ENCODE data around the gene AKAP10.
"Not testable (repeated sequence)": the region's sequence is repeated elsewhere in the genome, so short reads cannot be mapped to it uniquely, and the experiment has no call there.

AKAP10 gene, protein sequence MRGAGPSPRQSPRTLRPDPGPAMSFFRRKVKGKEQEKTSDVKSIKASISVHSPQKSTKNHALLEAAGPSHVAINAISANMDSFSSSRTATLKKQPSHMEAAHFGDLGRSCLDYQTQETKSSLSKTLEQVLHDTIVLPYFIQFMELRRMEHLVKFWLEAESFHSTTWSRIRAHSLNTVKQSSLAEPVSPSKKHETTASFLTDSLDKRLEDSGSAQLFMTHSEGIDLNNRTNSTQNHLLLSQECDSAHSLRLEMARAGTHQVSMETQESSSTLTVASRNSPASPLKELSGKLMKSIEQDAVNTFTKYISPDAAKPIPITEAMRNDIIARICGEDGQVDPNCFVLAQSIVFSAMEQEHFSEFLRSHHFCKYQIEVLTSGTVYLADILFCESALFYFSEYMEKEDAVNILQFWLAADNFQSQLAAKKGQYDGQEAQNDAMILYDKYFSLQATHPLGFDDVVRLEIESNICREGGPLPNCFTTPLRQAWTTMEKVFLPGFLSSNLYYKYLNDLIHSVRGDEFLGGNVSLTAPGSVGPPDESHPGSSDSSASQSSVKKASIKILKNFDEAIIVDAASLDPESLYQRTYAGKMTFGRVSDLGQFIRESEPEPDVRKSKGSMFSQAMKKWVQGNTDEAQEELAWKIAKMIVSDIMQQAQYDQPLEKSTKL

DNA sequence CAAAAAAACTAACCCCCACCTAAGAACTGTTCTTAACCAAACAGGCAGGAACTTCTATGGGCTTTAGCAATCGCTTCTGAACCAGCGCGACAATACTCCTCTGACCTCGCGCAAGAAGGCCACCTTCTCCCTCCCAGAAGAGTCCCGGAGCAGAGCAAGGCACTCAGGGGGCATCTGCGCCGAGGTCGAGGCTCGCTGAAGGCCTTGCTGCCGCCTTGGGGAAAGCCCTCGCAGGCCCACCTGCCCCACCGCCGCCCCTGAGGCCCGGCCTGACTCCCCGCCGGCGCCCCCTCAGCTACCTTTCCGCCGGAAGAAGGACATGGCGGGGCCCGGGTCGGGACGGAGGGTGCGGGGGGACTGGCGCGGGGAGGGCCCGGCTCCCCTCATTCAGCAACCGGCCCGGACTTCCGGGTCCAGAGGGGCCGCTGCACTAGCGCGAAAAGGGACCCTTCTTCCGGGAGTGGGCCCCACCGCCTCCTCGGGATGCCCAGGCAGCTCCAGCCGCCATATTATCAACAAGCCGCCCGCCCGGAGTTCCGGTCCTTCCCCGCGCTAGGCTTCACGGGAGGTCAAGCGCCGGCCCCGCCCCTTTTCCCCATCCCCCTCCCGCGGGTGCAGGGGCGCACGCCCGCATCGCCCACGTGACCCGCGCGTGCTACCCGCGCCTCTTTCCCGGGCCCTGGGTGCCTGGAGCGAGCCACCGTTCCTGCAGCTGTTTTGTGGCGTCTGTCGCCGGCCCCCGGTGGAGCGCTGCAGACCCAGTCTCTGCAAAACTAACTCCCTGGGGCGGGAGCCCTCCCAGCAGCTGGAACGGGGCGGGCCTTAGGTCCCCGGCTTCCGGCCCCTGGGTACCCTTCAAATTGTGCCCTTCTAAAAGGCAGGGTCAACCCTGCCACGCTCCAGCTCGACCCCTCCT, at the start of gene AKAP10:
AKAP10 (minus strand) TSS at position 536 of the 916 bp plus-strand sequence; CDS start at position 387, 149 bp downstream.
- peak; percentile 73 for DNase-seq (ENCODE audit: low read depth)

DNA sequence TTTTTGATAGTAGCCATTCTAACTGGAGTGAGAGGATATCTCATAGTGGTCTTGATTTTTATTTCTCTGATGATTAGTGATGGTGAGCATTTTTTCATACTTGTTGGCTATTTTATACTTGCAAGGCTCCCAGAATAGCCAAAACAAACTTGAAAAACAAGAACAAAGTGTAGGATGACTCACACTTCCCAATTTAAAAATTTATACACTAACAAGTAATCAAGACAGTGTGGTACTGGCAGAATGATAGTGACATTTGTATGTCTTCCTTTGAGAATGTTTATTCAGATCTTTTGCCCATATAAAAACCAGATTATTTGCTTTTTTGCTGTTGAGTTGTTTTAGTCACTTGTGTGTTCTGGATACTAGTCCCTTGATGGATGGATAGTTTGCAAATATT, 49.3 kb upstream of the AKAP10 start:
- DNase-seq (ENCODE audit: low read depth), result no peak

DNA sequence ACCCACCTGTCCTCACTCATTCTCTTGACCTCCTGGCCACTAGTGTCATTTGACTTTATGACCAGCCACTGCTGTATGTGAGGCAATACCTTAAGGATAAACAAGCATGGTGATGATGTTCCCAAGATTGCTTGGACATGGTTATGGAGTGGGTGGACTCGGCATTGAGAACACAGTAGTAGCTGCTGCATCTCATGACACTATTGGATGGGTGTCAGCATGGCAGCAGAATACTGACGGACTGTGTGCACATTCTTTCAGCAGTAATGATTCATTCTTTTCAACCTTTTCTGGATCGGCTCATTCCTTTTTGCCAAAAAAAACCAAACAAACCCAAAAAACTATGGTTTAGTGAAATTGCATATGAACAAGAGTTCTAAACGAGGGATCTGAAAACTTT, 45.1 kb upstream of the AKAP10 start:
- DNase-seq (ENCODE audit: low read depth), result no peak

DNA sequence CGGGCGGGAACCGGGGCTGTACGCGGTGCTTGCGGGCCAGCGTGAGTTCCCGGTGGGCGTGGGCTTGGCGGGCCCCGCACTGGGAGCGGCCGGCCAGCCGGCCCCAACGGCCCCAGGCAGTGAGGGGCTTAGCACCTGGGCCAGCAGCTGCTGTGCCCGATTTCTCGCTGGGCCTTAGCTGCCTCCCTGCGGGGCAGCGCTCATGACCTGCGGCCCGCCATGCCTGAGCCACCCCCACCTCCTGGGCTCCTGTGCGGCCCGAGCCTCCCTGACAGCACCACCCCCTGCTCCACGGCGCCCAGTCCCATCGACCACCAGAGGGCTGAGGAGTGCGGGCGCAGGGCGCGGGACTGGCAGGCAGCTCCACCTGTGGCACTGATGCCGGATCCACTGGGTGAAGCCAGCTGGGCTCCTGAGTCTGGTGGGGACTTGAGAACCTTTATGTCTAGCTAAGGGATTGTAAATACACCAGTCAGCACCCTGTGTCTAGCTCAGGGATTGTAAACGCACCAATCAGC, 38.9 kb upstream of the AKAP10 start:
- not testable (repeated sequence) for DNase-seq (ENCODE audit: low read depth)

DNA sequence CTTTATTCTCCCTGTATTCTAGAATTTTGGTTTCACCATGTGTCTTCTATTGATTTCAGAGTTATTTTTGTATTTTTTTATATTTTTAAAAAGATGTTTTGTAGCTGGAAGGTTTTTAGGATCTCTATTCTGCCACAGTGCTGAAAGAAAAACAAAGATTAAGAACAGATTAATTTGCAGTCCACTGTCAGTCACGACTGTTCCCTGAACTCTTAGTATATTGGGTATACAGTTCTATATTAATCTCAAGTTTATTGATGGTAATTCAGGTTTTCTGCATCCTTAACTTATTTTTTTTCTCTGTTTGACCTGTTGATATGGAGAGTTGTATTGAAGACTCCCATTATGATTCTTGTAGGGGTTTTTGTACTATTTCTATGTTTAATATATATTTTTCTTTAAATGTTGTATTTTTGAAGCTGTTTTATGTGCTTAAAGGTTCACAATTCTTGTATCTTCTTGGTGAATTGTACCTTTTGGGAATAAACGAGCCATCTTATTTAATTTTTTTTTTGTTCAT, 34.4 kb upstream of the AKAP10 start:
- DNase-seq (ENCODE audit: low read depth), result no peak

DNA sequence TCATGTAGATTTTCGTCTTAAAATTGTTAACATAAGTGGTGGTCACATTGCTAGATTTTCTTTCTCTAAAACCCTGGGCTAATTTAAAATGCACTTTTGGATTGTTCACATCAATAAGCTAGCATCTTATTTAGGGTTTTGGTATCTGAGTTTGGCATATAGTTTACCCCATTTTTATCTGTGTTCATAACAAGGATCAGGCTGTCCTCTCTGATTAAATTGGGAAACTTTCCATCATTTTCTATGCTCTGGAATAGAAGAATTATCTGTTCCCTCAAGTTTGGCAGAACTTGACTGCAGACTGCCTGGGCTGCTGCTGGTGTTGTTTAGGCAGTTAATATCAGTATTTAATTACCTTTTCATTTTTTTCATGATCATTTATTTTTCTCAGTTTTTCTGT, 33.3 kb upstream of the AKAP10 start:
- DNase-seq (ENCODE audit: low read depth), result no peak

DNA sequence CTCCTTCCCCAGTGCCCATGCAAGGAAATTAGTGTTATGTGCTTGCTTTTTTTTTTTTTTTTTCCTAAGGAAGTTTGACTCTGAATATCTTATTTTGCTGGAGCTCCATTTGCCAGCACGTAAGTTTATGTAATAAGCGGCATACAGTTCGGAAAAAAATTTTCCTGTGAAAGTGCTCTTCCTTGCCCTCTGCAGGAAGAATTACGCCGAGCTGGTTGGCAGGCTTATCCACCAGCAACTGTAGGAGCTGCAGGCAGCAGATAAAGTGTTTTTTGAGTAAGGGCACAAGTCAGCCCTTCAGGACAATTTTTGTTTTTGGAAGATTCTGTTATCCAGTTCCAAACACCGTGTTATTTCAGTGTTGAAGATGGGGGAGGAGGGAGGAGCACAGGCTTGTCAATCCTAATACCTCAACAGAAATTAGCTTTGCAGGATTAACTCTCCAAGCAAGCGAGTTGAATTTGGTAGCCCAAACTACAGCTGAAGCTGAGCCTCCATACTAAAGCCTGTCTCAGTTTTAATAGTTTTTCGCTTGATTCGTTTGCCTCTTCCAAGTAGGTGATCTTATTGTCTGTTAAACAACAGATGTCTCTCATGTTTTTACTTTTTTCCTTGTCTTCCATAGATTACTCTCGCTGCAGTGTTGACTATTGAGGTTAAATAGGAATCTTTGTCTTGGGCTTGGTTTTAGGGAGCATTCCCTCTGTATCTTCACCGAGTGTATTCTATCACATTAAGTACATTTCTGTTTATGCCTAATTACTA, 32.7 kb upstream of the AKAP10 start:
- DNase-seq (ENCODE audit: low read depth), result peak; percentile 62

DNA sequence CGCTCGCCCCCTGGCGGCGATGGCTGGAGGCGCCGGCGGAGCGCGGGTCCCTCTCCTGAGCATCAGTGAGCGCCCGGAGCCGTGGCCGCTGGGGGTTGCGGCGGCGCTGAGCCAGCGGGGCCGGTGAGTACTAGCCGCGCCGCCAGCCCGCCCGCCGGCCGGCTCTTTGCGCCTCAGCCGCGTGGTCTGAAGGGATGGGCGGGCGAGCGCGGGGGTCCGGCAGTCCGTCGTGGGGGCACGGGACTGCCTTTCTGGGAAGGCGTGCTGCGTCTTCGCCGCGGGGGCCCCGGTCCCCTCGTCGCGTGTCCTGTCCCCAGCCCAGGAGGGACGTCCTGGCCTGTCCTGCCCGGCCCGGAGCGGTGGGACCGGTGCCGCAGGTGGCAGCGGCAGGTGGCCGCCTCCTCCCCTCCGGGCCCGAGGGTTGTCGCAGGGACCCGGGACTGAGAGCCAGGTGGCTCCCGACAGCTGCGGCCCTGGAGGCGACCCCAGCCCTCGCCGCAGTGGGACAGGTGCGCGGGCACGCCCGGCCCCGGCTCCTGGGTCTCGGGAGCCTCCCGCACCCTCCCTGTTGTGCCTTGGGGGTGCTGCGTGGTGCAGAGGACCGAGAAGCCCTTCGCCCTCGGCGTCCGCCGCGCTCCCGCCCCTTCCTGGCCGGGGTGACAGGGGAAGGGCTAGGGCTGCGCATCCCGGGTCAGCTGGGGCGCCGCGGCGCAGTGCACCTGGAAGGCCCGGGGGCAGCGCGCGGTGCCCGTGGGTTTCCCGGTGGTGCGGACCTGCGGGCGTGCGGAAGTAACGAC, 31.9 kb upstream of the AKAP10 start, which contains the start of gene SPECC1:
SPECC1 (plus strand) TSS at position 58 of the 797 bp plus-strand sequence. CDS start 87,293 bp downstream, outside the sequence.
- no peak for DNase-seq (ENCODE audit: low read depth)

DNA sequence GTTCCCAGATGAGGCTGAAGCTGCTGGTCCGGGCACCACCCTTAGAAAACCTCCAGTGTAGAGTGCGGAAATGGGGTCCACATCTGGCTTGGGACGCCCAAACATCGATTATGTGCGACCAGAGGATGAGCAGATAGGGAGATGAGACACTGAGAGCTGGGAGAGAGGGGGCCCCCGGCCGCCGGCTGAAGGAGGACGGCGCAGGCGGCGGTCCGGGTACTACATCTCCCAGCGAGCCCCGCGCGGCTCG, 31.3 kb upstream of the AKAP10 start:
- DNase-seq (ENCODE audit: low read depth), result peak; percentile 30

DNA sequence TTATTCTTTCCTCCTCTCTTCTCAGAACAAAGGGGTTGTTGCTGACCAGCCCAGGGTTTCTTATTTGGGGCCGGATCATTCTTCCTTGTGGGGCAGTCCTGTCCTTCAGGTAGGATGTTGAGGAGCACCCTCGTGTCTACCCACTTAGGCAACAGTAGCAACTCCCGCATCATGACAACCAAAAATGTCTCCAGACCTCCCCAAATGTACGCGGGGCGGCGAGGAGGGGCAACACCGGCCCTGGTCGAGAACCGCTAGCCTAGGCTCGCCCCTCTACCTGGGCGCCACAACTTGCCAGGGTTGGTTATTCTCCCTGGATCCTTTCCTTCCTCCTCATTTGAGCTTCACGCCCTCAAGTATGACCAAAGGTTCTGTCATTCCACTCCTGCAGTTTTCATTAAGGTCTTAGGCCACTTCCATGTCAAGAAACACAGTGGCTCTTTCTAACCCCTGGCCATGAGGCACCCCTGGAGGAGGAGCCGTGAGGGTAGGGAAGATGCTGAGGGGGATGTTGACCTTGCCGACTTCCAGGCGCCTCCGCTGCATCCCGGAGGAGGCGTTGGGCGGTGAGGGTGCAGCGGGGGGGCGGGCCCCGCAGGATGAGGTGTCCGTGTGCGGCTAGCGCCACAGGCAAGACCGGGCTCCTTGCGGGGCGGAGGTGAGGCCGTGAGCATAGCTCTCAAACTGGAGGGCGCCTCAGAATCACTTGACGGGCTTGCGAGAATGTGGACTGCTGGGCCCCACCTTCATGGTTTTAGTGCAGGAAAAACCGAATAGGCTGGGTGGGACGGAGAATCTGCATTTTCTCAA, 30.8 kb upstream of the AKAP10 start:
- no peak for DNase-seq (ENCODE audit: low read depth)

DNA sequence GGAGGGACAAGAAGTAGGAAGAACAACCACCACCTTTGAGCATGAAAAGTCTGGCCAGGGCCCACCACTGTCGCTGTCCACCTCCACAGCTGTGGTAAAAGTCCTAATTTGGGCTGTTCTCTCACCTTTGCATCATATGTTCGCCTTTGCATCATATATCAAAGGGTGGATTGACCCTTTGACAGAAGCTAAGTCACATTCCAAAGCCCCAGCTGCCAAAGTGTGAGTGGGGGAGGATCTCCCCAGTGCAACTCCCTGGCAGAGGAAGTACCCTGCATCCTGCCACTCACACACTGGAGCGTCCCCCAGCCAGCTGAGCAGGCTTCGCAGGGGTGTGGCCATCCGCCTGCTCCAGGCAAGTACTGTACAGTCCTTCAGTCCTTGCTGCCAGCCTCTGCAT, 18.9 kb upstream of the AKAP10 start:
- DNase-seq (ENCODE audit: low read depth), result no peak

DNA sequence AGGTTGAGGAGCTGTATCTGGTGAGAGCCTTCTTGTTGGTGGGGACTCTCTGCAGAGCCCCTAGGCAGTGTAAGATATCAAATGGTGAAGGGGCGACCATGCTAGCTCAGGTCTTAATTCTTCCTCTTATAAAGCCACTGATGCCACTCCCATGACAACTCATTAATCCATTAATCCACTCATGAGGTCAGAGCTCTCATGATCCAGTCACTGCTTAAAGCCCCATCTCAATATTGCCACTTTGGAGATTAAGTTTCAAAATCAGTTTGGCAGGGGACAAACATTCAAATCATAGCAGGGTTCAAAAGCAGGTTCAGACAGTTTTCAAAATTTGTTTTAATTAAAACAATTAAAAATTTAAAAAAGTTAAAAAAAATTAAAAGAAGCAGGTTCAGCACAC, 18.5 kb upstream of the AKAP10 start:
- DNase-seq (ENCODE audit: low read depth), result no peak

DNA sequence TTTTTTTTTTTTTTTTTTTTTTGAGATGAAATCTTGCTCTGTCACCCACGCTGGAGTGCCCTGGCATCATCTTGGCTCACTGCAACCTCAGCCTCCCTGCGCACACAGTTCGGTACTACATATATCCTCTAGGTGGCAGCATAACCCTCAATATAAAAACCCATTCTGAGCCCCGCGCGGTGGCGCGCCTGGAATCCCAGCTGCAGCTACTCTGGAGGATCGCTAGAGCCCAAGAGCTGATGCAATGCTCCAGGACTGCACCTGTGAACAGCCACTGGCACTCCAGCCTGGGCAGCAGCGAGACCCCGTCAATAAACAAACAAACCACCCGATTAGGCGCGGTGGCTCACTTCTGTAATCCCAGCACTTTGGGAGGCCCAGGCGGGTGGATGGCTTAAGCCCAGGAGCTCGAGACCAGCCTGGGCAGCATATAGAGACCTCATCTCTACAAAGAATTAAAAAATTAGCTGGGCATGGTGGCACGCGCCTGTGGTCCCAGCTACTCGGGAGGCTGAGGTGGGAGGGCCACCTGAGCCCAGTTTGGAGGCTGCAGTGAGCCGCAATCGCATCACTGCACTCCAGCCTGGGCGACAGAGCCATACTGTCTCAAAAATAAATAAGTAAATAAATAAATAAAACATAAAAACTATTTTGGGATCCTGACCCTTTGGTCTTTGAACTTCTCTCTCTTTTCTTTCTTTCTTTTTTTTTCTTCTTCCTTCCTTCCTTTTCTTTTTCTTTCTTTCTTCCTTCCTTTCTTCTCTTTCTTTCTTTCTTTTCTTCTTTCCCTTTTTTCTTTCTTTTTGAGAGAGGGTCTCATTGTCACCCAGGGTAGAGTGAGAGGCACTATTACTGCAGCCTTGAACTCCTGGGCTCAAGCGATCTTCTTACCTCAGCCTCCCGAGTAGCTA, 15.4 kb upstream of the AKAP10 start:
- peak; percentile 71 for DNase-seq (ENCODE audit: low read depth)

DNA sequence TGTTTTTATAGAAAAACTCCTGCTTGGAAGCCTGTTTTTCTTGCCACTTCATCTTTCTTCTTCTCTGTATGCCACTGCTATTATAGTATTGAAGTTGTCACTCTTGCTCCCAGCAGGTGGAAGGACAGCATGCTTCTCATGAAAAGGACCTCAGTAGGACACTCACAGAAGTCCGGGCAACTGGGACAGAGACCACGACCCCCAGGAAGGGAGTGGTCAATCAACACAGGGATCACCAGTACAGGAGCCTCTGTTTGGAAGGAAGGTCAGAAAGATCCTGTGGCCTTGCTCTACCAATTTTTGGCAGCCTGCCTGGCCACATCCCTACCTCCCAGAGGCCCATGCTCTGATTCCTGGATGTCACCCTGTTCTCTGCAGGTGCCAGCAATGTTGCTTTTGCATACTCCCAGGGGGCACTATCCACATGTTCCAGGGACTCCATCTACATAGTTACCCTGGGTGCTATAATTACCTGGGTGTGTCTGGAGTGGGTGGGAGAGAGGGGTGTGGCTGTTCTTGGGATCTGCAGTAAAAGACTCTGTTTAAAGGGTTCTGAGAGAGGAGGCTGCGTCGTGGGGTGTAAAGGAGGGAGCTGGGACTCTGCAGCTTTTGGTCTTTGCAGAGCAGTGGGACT, 13.7 kb upstream of the AKAP10 start:
- DNase-seq (ENCODE audit: low read depth), result no peak

DNA sequence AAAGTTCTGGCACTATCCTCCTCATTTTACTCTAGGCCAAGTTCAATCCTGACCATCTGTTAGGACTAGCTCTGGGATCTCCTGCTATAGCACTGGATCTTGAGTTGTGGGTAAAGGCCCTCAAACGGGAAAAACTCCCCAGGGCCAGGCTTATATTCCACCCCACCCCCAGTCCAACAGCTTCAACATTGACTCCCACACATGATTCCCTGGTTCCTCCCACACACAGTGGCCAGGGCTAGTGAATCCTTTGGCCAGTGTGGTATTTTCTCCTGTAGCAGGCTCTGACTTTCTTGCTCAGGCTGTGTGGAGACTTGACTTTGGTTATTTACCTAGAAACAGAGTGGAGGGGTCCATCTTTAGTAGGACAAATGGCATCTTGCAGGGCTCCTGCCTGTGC, 10.3 kb upstream of the AKAP10 start:
- no peak for DNase-seq (ENCODE audit: low read depth)

DNA sequence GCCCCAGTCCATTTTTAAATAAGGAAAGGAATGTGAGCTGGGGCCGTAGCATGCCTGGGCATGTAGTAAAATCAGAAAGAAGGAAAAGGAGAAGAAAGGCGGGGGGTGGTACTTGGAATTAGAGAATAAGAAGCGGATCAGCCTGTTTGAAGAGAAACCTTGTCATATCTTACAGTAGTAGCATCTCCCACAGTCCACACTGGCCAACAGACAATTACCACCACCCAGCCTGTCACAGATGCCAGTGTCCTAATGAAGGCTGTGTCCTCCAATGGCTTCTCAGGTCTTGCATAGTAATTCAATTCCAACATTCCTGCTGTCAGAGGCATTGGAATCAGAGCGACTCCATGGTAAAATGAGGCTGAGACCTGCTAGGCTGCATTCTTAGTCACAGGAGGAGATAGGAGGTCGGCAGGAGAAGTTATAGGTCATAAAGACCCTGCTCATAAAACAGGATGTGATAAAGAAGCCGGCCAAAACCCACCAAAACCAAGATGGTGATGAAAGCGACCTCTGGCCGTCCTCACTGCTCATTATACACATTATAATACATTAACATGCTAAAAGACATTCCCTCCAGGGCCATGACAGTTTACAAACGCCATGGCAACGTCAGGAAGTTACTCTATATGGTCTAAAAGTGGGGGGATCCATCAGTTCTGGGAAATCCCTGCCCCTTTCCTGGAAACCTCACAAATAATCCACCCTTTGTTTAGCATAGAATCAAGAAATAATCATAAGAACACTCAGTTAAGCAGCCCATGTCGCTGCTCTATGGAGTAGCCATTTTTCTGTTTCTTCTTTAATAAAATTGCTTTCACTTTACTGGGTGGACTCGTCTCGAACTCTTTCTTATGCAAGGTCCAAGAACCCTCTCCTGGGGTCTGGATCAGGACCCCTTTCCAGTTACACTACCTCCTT, 9.6 kb upstream of the AKAP10 start:
- no peak for DNase-seq (ENCODE audit: low read depth)

All from stromal cell of bone marrow (primary cell).